Measurements from ENCODE around the gene NUP93.

NUP93 gene

GRCh38 chr16:56886296-56886695 is 156.4 kb downstream of the NUP93 start:
- DNase-seq (ENCODE audit: low read depth in 1 of 2, low spot score in 1 of 2) = no peak

- DNase-seq (ENCODE audit: low read depth in 1 of 2, low spot score in 1 of 2) = no peak
These were observed 156.9 kb downstream of the NUP93 start for GRCh38 chr16:56886826-56887225.

GRCh38 chr16:56888806-56889205 is 158.9 kb downstream of the NUP93 start:
- no peak for DNase-seq (ENCODE audit: low read depth in 1 of 2, low spot score in 1 of 2)

DNA sequence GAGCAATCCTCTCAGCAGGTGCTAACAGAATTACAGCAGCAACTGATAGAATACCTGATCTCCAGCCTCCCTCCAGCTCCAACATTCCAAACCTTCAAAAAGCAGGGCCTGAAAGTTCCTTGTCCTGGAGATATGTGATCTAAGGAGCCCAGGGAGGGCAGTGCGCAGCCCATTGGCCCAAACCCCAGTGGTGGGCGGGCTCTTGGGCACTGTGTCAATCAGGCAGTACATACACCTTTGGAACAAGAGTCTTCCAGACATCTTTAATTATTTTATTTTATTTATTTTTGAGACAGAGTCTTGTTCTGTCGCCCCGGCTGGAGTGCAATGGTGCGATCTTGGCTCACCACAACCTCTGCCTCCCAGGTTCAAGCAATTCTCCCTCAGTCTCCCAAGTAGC is 159.3 kb downstream of the NUP93 start:
- DNase-seq (ENCODE audit: low read depth in 1 of 2, low spot score in 1 of 2) = no peak

DNA sequence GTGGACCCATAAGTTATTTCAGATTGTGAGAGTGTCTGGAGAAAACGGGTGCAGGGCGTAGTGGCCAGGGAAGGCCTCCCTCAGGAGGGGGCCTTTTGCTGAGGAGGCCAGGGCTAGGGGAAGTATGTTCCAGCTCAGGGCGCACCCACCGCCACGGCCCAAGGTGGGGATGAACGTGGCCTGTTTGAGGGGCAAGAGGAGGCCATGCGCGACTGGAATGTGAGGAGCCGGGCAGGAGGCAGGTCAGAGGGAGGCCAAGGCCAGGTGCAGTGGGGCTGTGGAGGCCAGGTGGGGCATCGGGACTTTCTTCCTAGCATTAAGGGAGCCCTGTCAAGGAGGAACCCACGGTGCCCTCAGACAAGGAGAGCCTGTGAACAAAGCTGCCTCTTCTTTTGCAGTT is 161.8 kb downstream of the NUP93 start:
- no peak for DNase-seq (ENCODE audit: low read depth in 1 of 2, low spot score in 1 of 2)

GRCh38 chr16:56892705-56893104 is 162.8 kb downstream of the NUP93 start:
- no peak for DNase-seq (ENCODE audit: low read depth in 1 of 2, low spot score in 1 of 2)

GRCh38 chr16:56894331-56894917 is 164.5 kb downstream of the NUP93 start:
- no peak for DNase-seq (ENCODE audit: low read depth in 1 of 2, low spot score in 1 of 2)

- DNase-seq (ENCODE audit: low read depth in 1 of 2, low spot score in 1 of 2) = no peak
These were observed 165.9 kb downstream of the NUP93 start for GRCh38 chr16:56895813-56896212.

GRCh38 chr16:56896244-56896643 is 166.3 kb downstream of the NUP93 start:
- no peak for DNase-seq (ENCODE audit: low read depth in 1 of 2, low spot score in 1 of 2)

GRCh38 chr16:56897026-56897799 is 167.3 kb downstream of the NUP93 start:
- DNase-seq (ENCODE audit: low read depth in 1 of 2, low spot score in 1 of 2) = no peak

- no peak for DNase-seq (ENCODE audit: low read depth in 1 of 2, low spot score in 1 of 2)
These were observed 168.9 kb downstream of the NUP93 start for GRCh38 chr16:56898847-56899246.

All from stimulated activated CD4-positive, alpha-beta T cell treated with anti-CD3 and anti-CD28 coated beads, Interleukin-15, amount 100 ng/mL, for 1 hour (primary cell).